GM08714 (cell line): Measurements from ENCODE around the gene COX18.

Experiments used
- H3K4me3 ChIP-seq: fragments of 200-500 bp; sonication (Bioruptor generic); 2 replicates; pipeline ENCODE4 v1.5.1; 2014; ENCODE audit warnings: mild to moderate bottlenecking, low read length, inconsistent platforms
- ZNF274 ChIP-seq: IDR thresholded peaks from 2 replicates; pipeline ENCODE4 v1.6.1; 2012; ENCODE audit warnings: mild to moderate bottlenecking, low read depth, low read length

Gene COX18

DNA sequence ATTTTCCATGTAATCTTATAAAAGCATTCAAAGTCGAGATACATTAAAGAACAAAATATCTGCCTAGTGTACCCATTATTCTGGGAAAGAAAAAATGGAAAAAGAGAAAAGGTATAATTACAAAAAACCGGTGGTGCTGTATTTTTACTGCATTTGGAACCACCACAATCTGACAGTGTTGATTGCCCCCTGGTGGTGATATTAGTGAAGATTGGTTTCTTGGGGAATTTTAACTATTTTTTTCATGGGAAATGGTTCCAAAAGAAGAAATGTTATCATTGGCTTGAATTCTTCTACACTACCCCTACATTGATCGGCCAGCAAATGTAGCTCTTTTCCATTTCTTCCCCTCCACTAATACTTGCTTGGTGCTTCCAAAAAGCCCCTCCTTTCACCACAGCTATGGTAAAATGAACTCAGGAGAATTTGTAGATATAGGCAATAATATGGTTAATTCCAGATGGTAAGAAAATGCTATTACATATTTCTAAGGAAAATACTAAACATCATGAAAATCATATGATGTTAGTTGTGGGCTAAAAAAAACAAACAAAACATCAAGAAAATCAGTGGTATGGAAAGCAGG lies 50.0 kb downstream of the COX18 start:
- no peak for TF ChIP-seq ZNF274
- no peak overlapping the region for H3K4me3 ChIP-seq

DNA sequence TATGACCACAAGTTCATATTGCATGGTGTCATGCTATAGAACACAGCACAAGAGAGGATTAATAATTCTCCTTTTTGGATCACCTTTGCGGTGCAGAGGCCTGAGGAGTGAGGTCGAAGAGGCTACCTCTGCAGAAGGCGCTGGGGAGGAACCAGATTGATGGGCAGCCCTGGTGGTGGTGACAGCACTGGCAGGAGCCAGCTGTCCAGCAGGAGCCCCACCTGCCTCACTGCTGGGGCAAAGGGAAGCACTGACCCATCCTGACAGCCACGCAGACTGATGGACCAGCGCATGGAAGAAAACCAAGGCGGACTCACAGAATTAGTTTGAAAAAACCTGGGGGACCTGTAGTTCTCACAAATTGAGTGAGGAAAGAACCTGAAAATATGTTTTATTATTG lies 50.9 kb downstream of the COX18 start:
- no peak overlapping the region for H3K4me3 ChIP-seq
- no peak for TF ChIP-seq ZNF274

DNA sequence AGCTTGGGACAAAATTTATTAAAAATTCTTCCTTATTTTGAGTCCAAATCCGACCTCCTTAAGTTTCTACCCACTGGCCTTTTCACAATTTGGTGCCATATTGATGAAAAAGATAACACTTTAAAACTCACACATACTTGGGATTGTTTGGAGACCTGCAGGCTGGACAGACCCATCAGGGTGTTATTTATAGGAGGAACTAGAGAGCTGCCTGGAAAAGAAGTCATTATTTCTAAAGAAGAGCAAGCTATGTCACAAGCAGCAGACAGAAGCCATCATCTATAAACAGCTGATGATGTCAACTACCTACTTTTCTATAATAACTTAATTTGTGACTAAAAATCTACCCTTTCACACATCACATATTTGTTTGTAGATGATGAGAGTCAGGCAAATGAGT lies 56.2 kb downstream of the COX18 start:
- TF ChIP-seq ZNF274 = no peak

DNA sequence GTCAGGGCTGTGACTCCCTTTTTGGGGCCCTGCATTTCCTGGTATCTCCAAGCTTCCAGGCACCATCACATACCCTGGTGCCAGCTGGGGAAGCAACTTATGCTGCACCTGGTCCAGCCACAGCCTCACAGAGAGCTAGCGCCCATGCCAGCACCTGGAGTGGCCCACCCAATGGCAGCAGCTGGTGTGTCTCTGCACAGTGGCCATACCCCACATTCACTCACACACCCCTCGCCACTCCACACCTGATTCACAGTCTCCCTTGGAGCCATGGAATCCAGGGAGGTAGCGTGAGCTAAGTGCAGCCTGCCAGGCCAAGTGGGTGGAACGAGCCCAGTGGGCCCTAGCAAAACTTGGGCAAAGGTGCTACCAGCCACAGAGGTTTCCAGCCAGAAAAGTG lies 56.8 kb downstream of the COX18 start:
- no peak overlapping the region for H3K4me3 ChIP-seq
- no peak for TF ChIP-seq ZNF274

More for the DNA sequence above, 56.2 kb downstream of the COX18 start:
- H3K4me3 ChIP-seq = no peak overlapping the region

DNA sequence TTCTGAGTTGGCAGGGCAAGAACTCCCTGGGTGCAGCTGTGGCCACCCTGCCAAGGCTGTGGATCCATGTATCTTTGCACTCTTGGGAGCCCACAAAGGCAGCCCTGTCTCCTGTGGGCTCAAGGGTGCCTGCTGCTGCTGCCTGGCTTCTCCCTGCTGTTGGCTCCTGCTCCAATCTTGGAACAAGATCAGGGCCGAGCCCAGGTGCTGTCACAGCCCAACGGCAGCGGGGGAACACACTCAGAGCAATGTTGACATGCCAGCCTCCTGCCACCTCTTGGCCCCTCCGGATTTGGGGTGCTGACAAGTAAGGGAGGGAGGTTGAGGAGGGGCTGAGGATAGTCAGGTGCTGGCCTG lies 57.9 kb downstream of the COX18 start:
- no peak for TF ChIP-seq ZNF274
- no peak overlapping the region for H3K4me3 ChIP-seq

DNA sequence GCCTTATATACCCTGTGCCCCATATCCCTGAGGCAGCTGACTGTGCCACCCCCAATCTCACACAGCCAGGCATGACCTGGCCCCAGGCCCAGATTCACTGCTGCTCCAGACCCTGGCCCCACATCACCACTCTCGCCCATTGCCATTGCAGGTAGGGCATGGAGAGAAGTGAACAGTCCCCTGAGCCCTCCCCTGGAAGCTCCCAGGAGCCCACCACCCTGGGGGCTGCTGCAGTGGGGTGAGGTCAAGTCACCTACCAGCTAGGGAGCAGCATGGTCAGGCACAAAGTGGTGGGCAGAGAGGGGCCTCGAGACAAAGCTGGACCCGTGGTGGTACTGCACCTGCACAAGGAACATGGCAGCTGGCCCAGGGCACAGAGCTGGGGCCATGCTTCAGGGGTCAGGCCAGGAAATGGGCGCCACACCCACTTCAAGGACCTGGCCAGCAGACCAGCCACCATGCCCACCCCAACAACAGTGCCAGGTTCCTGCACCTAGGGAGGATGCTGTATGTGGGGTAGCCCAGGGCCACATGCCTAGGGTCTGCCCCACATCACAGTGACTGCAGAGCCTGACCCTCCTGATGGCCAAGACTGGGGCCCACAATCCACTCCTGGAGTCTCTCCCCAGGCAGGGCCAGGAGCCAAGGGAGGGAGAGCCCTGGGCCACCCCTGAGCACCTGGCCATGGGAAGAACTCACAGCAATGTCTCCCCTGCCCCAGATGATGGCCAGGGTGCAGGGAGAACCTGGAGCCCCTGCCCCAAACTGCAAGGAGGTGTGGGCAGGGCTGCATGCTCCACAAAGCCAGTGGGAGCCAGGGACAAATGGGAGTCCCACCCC lies 58.5 kb downstream of the COX18 start:
- TF ChIP-seq ZNF274 = no peak
- no peak overlapping the region for H3K4me3 ChIP-seq

DNA sequence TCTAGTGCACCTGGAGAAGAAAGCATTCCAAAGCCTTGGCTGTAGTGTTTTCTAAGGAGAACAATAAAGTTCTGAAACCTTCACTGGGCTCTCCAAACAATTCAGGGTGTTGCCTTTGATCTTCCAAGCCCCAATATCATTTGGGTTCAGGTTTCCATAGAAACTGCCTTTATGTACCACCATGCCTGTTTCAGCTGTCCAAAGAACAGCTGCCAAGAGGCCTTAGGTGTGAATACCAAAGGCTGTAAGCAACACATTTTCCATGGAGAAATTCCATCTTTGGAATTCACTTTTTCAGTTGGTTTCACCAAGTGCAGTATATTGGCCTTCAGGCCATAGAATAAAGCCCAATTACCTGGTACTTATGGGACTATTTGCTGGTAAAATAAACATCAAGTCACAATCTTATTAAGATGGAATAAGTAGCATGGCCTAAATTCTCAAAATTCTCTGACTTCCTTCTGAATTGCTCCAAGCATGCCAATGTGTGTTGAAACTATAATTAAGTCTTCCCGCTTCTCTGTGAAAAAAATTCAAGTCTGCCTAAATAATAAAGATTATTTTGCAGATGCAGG lies 61.9 kb downstream of the COX18 start:
- TF ChIP-seq ZNF274 = no peak
- H3K4me3 ChIP-seq = no peak overlapping the region

DNA sequence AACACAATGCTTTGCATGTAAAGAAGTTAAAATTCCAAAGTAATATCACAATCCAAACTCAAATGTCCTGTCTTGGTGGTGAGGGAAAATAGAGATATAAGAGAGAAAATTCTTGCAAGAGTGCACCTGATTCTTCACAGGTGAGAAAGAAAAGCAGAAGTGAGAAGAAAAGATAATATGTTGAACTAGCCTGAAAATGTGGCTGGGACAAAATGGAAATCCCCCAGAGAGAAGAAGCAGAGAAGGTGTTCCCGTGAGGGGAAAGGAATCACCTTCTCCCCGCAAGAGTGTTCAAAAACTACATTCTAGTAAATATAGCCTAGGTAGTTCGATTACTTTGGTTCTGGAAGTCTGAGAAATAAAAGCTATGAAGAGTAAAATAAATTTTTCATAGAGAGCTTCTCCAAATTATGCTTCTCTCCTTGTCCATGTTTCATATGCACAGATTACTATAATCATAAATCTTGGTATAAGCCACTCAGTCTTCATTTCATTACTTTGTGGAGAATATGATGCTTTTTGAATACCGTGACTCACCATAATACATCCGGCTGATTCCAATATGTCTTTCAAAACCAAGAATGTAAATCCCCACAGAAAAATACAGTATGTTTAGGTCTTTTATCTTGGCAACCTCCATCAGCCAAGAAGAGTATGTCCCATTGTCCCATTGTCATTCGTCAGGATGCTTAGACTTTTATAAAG lies 63.1 kb downstream of the COX18 start:
- no peak overlapping the region for H3K4me3 ChIP-seq

DNA sequence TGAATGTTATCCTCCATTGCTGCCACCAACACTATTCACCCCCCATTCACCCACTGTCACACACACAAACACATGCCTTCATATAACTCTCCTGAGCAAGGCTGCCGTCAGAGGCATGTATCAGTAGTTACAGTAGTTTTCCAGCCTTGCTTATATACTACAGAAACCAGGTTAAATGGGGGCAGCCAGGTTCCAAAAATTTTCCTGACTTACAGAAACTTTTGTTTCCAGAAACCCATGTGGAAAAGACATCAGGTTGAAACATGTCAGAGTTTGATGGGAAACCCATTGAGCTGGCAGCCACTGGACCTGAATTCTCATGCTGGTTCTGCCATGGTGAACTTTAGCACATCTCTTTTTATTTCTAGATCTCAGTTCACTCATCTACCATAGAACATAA lies 64.0 kb downstream of the COX18 start:
- no peak overlapping the region for H3K4me3 ChIP-seq
- no peak for TF ChIP-seq ZNF274

More for the DNA sequence above, 63.1 kb downstream of the COX18 start:
- TF ChIP-seq ZNF274 = no peak
